H9 (cell line): ENCODE data around the gene GPR82. TPM values are rescaled to one million over a fixed set of nuclear protein-coding genes. Genes with fewer than 3 reads are reported as not detected.
A peak's percentile ranks its signal among the peaks of the same experiment; 100 is the strongest.
"Not testable (repeated sequence)": the region's sequence is repeated elsewhere in the genome, so short reads cannot be mapped to it uniquely, and the experiment has no call there.

ENCODE experiments used
- DNase-seq: peaks from one replicate; pipeline ENCODE4 v3.0.0-alpha.2; 2017
- H2AFZ ChIP-seq: one replicate; pipeline ENCODE4 v1.6.1; 2013; ENCODE audit warnings: mild to moderate bottlenecking, low read length, control low read depth, moderate library complexity
- H2AK5ac ChIP-seq: 2 replicates; pipeline ENCODE4 v1.6.1; 2013; ENCODE audit warnings: low read length, control low read depth, mixed read lengths; ENCODE audit not compliant: insufficient read length
- H2BK120ac ChIP-seq: one replicate; pipeline ENCODE4 v1.6.1; 2013; ENCODE audit warnings: low read depth, mild to moderate bottlenecking, low read length, control low read depth, inconsistent platforms; ENCODE audit not compliant: poor library complexity, severe bottlenecking
- H2BK12ac ChIP-seq: 2 replicates; pipeline ENCODE4 v1.6.1; 2013; ENCODE audit warnings: low read length, control low read depth, mixed read lengths, low read depth; ENCODE audit not compliant: insufficient read length
- H2BK15ac ChIP-seq: 2 replicates; pipeline ENCODE4 v1.6.1; 2013; ENCODE audit warnings: low read depth, low read length, control low read depth
- H2BK20ac ChIP-seq: one replicate; pipeline ENCODE4 v1.6.1; 2013; ENCODE audit warnings: low read depth, mild to moderate bottlenecking, low read length, control low read depth, inconsistent platforms; ENCODE audit not compliant: poor library complexity, severe bottlenecking
- H2BK5ac ChIP-seq: 2 replicates; pipeline ENCODE4 v1.6.1; 2013; ENCODE audit warnings: low read length, control low read depth, mixed read lengths; ENCODE audit not compliant: insufficient read length
- H3K14ac ChIP-seq: 2 replicates; pipeline ENCODE4 v1.6.1; 2013; ENCODE audit warnings: low read length, control low read depth; ENCODE audit not compliant: insufficient read depth
- H3K18ac ChIP-seq: 2 replicates; pipeline ENCODE4 v1.6.1; 2013; ENCODE audit warnings: low read depth, mild to moderate bottlenecking, mixed read lengths, low read length, control low read depth; ENCODE audit not compliant: insufficient read length
- H3K23ac ChIP-seq: 2 replicates; pipeline ENCODE4 v1.6.1; 2013; ENCODE audit warnings: low read length, control low read depth, mixed read lengths, low read depth; ENCODE audit not compliant: insufficient read length
- H3K23me2 ChIP-seq: 2 replicates; pipeline ENCODE4 v1.6.1; 2013; ENCODE audit warnings: low read depth, mild to moderate bottlenecking, mixed read lengths, low read length, control low read depth; ENCODE audit not compliant: insufficient read length, poor library complexity, severe bottlenecking
- H3K27ac ChIP-seq: 2 replicates; pipeline ENCODE4 v1.5.1; 2013; ENCODE audit warnings: low read length, control low read depth, mixed read lengths, low read depth; ENCODE audit not compliant: insufficient read length
- H3K27me3 ChIP-seq: 2 replicates; pipeline ENCODE4 v1.6.1; 2013; ENCODE audit warnings: low read length, control low read depth, inconsistent platforms; ENCODE audit not compliant: insufficient read depth
- H3K4ac ChIP-seq: 2 replicates; pipeline ENCODE4 v1.6.1; 2013; ENCODE audit warnings: low read depth, mild to moderate bottlenecking, control low read depth, inconsistent platforms, low read length, moderate library complexity
- H3K4me1 ChIP-seq: 2 replicates; pipeline ENCODE4 v1.6.1; 2013; ENCODE audit warnings: low read length, control low read depth, inconsistent platforms; ENCODE audit not compliant: insufficient read depth
- H3K4me2 ChIP-seq: 2 replicates; pipeline ENCODE4 v1.6.1; 2013; ENCODE audit warnings: low read length, control low read depth, mixed read lengths; ENCODE audit not compliant: insufficient read length, insufficient read depth
- H3K56ac ChIP-seq: 2 replicates; pipeline ENCODE4 v1.6.1; 2013; ENCODE audit warnings: low read depth, mild to moderate bottlenecking, mixed read lengths, low read length, control low read depth; ENCODE audit not compliant: insufficient read length
- H3K79me1 ChIP-seq: 2 replicates; pipeline ENCODE4 v1.6.1; 2013; ENCODE audit warnings: low read depth, mild to moderate bottlenecking, moderate library complexity, low read length, control low read depth, inconsistent platforms; ENCODE audit not compliant: insufficient read depth, poor library complexity, severe bottlenecking
- H3K79me2 ChIP-seq: 2 replicates; pipeline ENCODE4 v1.6.1; 2013; ENCODE audit warnings: low read length, control low read depth, inconsistent platforms; ENCODE audit not compliant: insufficient read depth
- H3K9ac ChIP-seq: 2 replicates; pipeline ENCODE4 v1.6.1; 2013; ENCODE audit warnings: low read length, control low read depth, mixed read lengths; ENCODE audit not compliant: insufficient read length; ENCODE audit errors: extremely low read depth
- H3K9me3 ChIP-seq: one replicate; pipeline ENCODE4 v1.6.1; 2013; ENCODE audit warnings: low read depth, low read length, inconsistent platforms; ENCODE audit not compliant: control insufficient read depth
- H3T11ph ChIP-seq: one replicate; pipeline ENCODE4 v1.6.1; 2013; ENCODE audit warnings: mild to moderate bottlenecking, low read length, control low read depth, inconsistent platforms
- H4K20me1 ChIP-seq: one replicate; pipeline ENCODE4 v1.6.1; 2013; ENCODE audit not compliant: control insufficient read depth, insufficient read length, insufficient read depth
- H4K5ac ChIP-seq: 2 replicates; pipeline ENCODE4 v1.6.1; 2013; ENCODE audit warnings: low read depth, mild to moderate bottlenecking, mixed read lengths, low read length, control low read depth; ENCODE audit not compliant: insufficient read length
- H4K8ac ChIP-seq: replicated peaks from 2 replicates; pipeline ENCODE4 v1.6.1; 2013; ENCODE audit warnings: low read length, control low read depth, mixed read lengths, low read depth; ENCODE audit not compliant: insufficient read length
- H4K91ac ChIP-seq: 2 replicates; pipeline ENCODE4 v1.6.1; 2013; ENCODE audit warnings: low read depth, mild to moderate bottlenecking, moderate library complexity, mixed read lengths, low read length, control low read depth; ENCODE audit not compliant: insufficient read length
- H3K27ac Mint-ChIP-seq, 3 experiments: 2 replicates in 2 of 3; 3 replicates in 1 of 3; pipeline ENCODE4 v1.8.0; 2020 to 2021; ENCODE audit warnings: mixed read lengths in 3 of 3, mild to moderate bottlenecking in 1 of 3, moderate library complexity in 1 of 3
- H3K27me3 Mint-ChIP-seq: 2 replicates; pipeline ENCODE4 v1.8.0; 2021; ENCODE audit warnings: low read depth, mild to moderate bottlenecking, moderate library complexity, mixed read lengths
- H3K36me3 Mint-ChIP-seq, 3 experiments: 2 replicates in 2 of 3; 3 replicates in 1 of 3; pipeline ENCODE4 v1.8.0; 2020 to 2021; ENCODE audit warnings: low read depth in 3 of 3, mixed read lengths in 3 of 3; ENCODE audit not compliant: insufficient read depth in 1 of 3
- H3K4me1 Mint-ChIP-seq, 2 experiments: 2 replicates each; pipeline ENCODE4 v1.8.0; 2020; ENCODE audit warnings: mixed read lengths in 2 of 2
- H3K4me3 Mint-ChIP-seq, 2 experiments: 2 replicates in 1 of 2; 3 replicates in 1 of 2; pipeline ENCODE4 v1.8.0; 2020 to 2021; ENCODE audit warnings: mild to moderate bottlenecking in 2 of 2, mixed read lengths in 2 of 2, moderate library complexity in 1 of 2
- H3K9me3 Mint-ChIP-seq, 2 experiments: 2 replicates in 1 of 2; 3 replicates in 1 of 2; pipeline ENCODE4 v1.8.0; 2020; ENCODE audit warnings: mild to moderate bottlenecking in 2 of 2, mixed read lengths in 2 of 2, moderate library complexity in 1 of 2
- CTCF ChIP-seq: fragments of 200-600 bp; sonication (generic); conservative IDR thresholded peaks from 3 replicates; pipeline ENCODE4 v1.8.0; 2021; ENCODE audit warnings: antibody characterized with exemption, mild to moderate bottlenecking
- WGBS: extraction: QIAGEN DNeasy Blood & Tissue Kit; methylation state at CpG from one replicate; pipeline ENCODE4 v1.1.7; 2013; ENCODE audit warnings: missing lambda C conversion rate, low lambda C conversion rate, mixed read lengths; ENCODE audit not compliant: insufficient read length; ENCODE audit errors: extremely low coverage; 5-methylcytosine and 5-hydroxymethylcytosine counted together
- long read RNA-seq: library from polyadenylated mRNA; unstranded; transcript quantifications from one replicate; pipeline ENCODE4 v2.0.0, GENCODE V29; 2020
- total RNA-seq: library from RNA; stranded (reverse); gene quantifications from 2 replicates; pipeline ENCODE4 v1.2.1, GENCODE V29; 2021

GPR82 gene
- not detected in 2 replicates for total RNA-seq
- long read RNA-seq, result 0 reads

- no peak within 1 kb of the TSS for H2BK5ac ChIP-seq
- no peak within 1 kb of the TSS for H3K18ac ChIP-seq
- no peak within 1 kb of the TSS for H3K27ac Mint-ChIP-seq
- H2BK15ac ChIP-seq, result no peak within 1 kb of the TSS
- no peaks in the 10 kb centered on the region for H3K79me2 ChIP-seq
- no peaks in the 10 kb centered on the region for H3K27me3 ChIP-seq
- peaks cover 43 to 46% of the 10 kb centered on the region in 2 experiments for H3K9me3 Mint-ChIP-seq
- H2AK5ac ChIP-seq, result no peak within 1 kb of the TSS
- H4K5ac ChIP-seq, result no peak within 1 kb of the TSS
- H3K23me2 ChIP-seq, result no peaks in the 10 kb centered on the region
- H3K4me2 ChIP-seq, result no peak within 1 kb of the TSS
- H3K9me3 ChIP-seq, result no peaks in the 10 kb centered on the region
- no peak within 1 kb of the TSS for H2BK120ac ChIP-seq
- no peak within 1 kb of the TSS for H3K4ac ChIP-seq
- H3T11ph ChIP-seq, result no peak within 1 kb of the TSS
- no peak within 1 kb of the TSS for H4K8ac ChIP-seq
- H3K4me3 Mint-ChIP-seq, result no peak within 1 kb of the TSS
- WGBS, result no CpG with 5 or more reads among the region's 2 CpGs
- no peak within 1 kb of the TSS for H4K91ac ChIP-seq
- H3K9ac ChIP-seq, result no peak within 1 kb of the TSS
- H3K36me3 Mint-ChIP-seq, result peaks cover 16 to 20% (median 16%) of the 10 kb centered on the region in 3 experiments
- H3K27ac ChIP-seq, result no peak within 1 kb of the TSS
- H3K79me1 ChIP-seq, result no peaks in the 10 kb centered on the region
- H2AFZ ChIP-seq, result no peak within 1 kb of the TSS
- no peak within 1 kb of the TSS for H2BK20ac ChIP-seq
- no peak within 1 kb of the TSS for H3K56ac ChIP-seq
- no peak within 1 kb of the TSS for H2BK12ac ChIP-seq
- H3K4me1 Mint-ChIP-seq, result peaks cover 3 to 9% of the 10 kb centered on the region in 2 experiments; a peak in 3 of 4 replicates
- peaks cover 3% of the 10 kb centered on the region; the same call in 1 of the 2 replicates for H3K4me1 ChIP-seq
- no peak for TF ChIP-seq CTCF
- H3K23ac ChIP-seq, result no peak within 1 kb of the TSS
- no peak within 1 kb of the TSS for H3K14ac ChIP-seq
- DNase-seq, result no peak
- H4K20me1 ChIP-seq, result no peaks in the 10 kb centered on the region
- no peaks in the 10 kb centered on the region for H3K27me3 Mint-ChIP-seq
Observed at GRCh38 chrX:41723826-41724225, at the start of gene GPR82. Gene GPR82 (plus strand): TSS chrX:41724181. CDS start chrX:41727027, 2,846 bp downstream.

GRCh38 chrX:41676361-41676760 is 47.6 kb upstream of the GPR82 start:
- H4K5ac ChIP-seq, H3K27me3 Mint-ChIP-seq, H3T11ph ChIP-seq, H3K79me1 ChIP-seq, H3K79me2 ChIP-seq, H3K4me3 Mint-ChIP-seq, H4K8ac ChIP-seq, H3K27me3 ChIP-seq, H3K23me2 ChIP-seq, DNase-seq, H3K14ac ChIP-seq, H2BK20ac ChIP-seq, H3K18ac ChIP-seq, H3K4ac ChIP-seq, H2AFZ ChIP-seq, H2BK5ac ChIP-seq, H2BK12ac ChIP-seq, H4K91ac ChIP-seq, H3K23ac ChIP-seq, H3K36me3 Mint-ChIP-seq, H2BK15ac ChIP-seq, H3K9me3 ChIP-seq, H3K9ac ChIP-seq, H3K27ac ChIP-seq, H2BK120ac ChIP-seq, H3K4me2 ChIP-seq, H2AK5ac ChIP-seq, H3K56ac ChIP-seq, H4K20me1 ChIP-seq, H3K4me1 ChIP-seq: not testable (repeated sequence)
- H3K9me3 Mint-ChIP-seq, result peaks cover 44 to 46% of the 10 kb centered on the region in 2 experiments
- WGBS, result no CpG with 5 or more reads among the region's 15 CpGs
- H3K27ac Mint-ChIP-seq, result peak overlapping the region in 1 of 3 experiments; percentile 4; a peak in 1 of 7 replicates
- H3K4me1 Mint-ChIP-seq, result peaks cover 8 to 15% of the 10 kb centered on the region in 2 experiments
